Limb (tissue), 2 donors: ENCODE results near the gene ZMIZ1.

Experiments used
- DNase-seq, 2 donors: peaks; one replicate each; pipeline ENCODE4 v3.0.0-alpha.2; 2016; ENCODE audit errors: extremely low spot score in 2 of 2

Gene ZMIZ1

GRCh38 chr10:79350407-79351154 is 281.8 kb downstream of the ZMIZ1 start:
- DNase-seq, result no peak

- DNase-seq, result no peak
Observed at GRCh38 chr10:79351332-79351731, 282.6 kb downstream of the ZMIZ1 start.

DNA sequence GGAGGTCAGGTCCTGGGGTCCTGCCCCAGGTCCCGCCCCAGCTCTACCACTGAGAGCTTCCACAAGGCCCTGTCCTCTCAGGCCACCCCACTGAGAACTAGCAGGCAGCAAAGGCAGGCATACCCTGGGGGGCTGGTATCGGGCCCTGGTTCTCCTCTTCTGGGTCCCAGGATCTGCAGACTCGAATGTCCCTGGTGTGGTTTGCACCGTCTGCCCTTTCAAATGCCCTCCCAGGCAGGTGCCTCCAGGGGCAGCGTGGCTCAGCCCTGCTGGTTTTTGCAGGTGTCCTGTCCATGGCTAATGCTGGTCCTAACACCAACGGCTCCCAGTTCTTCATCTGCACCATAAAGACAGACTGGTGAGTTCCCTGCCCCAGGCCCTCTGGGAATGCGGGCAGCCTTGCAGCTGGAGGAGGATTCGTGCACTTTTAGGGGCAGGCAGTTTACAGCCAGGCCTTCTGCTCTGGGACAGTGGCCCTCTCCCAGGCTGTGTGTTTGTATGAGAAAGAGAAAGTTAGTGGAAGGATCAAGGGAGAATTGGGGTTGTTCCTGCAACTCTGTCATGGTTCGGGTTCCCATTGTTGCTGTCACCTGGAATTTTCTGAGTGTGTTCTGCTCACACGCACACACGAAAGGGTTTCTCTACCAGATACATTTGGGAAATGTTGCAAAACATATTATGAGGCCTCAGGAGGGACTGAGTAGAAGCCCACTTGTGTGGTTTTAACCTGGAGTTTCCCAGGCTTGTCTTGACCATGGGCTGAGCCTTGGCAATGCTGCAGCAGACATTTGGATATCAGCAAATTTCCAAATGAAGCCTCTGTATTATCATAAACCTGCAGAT is 283.5 kb downstream of the ZMIZ1 start:
- no peak for DNase-seq

GRCh38 chr10:79353000-79353406 is 284.2 kb downstream of the ZMIZ1 start:
- no peak for DNase-seq

- DNase-seq, result no peak
Observed at GRCh38 chr10:79353726-79354125, 285.0 kb downstream of the ZMIZ1 start.

DNA sequence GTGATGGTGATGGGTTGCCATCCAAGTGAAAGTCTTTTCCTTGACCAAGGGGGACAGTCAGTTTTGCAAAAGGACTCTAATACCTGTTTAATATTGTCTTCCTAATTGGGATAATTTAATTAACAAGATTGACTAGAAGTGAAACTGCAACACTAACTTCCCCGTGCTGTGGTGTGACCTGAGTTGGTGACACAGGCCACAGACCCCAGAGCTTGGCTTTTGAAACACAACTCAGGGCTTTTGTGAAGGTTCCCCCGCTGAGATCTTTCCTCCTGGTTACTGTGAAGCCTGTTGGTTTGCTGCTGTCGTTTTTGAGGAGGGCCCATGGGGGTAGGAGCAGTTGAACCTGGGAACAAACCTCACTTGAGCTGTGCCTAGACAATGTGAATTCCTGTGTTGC is 285.4 kb downstream of the ZMIZ1 start:
- no peak for DNase-seq

DNA sequence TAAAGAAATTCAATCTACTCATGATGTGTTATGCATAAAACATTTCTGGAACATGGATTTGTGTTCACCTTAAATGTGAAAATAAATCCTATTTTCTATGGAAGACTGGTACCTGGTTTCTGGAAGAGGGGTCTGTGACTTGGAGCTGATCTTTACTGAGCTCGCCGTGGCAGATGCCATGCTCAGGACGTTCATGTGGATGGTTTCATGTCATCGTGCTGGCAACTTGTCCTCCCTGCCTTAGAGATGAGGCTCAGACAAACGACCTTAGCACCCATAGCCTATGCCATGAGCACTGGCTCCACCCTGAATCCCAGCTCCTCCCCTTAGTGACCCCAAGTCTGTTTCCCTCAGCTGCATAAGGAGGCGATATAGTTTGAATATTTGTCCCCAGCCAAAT is 285.8 kb downstream of the ZMIZ1 start:
- DNase-seq, result no peak

DNA sequence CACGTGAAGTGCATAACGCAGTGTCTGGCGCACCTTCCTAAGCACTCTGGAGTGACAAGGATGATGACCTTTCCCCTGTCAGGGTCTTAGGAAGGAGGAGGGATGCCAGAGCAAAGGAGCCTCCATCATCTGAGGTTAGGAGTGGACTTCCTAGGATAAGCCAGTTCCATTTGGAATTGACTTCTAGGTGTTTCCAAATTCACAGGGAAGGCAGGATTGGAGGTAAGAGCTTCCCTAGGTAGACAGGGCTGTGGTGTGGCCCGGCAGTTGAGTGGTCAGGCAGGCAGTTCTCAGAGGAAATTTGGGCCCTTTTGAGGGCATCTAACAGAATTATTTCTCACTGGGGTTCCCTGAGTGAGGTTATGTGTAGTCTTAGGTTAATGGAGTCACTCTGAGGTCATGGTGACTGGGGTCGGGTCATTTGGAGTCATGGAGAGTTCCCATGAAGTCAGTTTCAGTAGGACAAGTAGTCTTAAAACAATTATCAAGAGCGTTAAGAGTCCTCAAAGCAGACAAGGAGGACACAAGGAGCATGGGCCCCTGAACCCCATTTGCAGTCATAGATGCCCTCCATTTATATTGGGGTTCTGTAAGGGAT is 286.8 kb downstream of the ZMIZ1 start:
- DNase-seq, result no peak

GRCh38 chr10:79356104-79356503 is 287.3 kb downstream of the ZMIZ1 start:
- no peak for DNase-seq

DNA sequence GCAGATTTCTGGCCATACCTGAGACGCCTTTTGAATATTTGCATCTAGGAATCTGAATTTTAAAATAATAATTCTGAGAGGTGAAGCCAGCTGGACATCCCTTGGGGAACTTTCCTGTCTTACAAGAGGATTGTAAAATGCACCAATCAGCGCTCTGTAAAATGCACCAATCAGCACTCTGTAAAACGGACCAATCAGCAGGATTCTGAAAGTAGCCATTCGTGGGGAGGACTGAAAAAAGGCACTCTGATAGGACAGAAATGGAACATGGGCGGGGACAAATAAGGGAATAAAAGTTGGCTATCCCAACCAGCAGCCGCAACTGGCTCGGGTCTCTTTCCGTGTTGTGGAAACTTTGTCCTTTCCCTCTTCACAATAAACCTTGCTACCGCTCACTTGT is 288.4 kb downstream of the ZMIZ1 start:
- no peak for DNase-seq

GRCh38 chr10:79358811-79359210 is 290.0 kb downstream of the ZMIZ1 start:
- DNase-seq, result no peak

DNA sequence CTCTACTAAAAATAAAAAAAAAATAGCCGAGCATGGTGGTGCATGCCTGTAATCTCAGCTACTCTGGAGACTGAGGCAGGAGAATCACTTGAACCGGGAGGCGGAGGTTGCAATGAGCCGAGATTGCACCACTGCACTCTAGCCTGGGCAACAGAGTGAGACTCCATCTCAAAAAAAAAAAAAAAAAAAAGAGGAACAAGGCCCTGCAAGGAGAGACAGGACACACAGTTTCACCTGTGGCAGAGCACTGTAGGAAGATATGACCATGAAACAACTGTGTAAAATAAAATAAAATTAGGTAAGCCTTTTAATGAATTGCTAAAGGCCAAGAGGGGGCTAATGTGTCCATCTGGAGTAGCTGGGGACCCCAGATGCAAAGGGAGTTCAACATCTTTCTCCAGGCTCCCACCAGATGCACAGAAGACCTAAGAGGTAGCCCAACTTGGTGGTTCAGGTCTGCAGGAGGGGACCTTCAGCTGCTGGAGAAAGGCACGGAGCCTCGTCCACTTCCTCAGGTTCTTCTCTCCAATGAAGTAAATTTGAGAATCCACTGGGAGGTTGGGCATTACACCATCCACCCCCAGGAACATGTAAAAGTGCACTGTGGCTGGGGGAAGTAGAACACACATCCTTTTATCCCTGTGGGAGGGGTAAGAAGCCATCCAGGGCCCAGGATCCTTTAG is 291.2 kb downstream of the ZMIZ1 start:
- DNase-seq, result no peak

- no peak for DNase-seq
Observed at GRCh38 chr10:79360499-79361342, 292.0 kb downstream of the ZMIZ1 start.

DNA sequence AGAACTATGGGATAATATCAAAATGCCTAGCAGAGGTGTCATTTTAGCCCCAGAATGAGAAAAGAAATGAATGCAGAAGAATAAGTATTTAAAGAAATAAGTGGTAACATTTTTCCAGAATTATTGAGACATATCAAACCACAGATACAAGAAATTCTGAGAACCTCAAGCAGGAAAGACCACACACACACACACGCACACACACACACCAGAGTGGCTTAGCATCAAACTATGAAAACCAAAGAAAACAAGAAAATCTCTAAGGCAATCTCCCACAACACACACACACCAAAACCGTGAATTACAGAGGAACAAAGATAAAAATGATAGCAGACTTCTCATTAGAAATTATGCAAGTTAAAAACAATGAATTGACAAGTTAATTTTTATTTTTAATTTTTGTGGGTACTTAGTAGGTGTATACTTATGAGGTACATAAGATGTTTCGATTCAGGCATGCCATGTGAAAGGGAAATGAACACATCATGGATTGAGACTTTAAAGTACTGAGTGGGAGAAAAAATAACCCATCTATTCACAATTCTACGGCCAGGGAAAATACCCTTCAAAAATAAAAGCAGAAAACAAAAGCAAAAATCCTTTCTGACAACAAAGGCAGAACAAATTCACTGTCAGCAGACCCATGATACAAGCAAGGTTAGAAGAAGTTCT is 293.1 kb downstream of the ZMIZ1 start:
- no peak for DNase-seq
